Osteoblast (primary cell): ENCODE data around the gene ZMIZ1. TPM values are rescaled to one million over a fixed set of nuclear protein-coding genes. Genes with fewer than 3 reads are reported as not detected.

ENCODE experiments used
- DNase-seq: peaks from one replicate; pipeline ENCODE4 v3.0.0; 2011; ENCODE audit warnings: low spot score, mixed read lengths; ENCODE audit not compliant: insufficient read length; ENCODE audit errors: missing footprints
- H2AFZ ChIP-seq: 2 replicates; pipeline ENCODE4 v1.6.0; 2011; ENCODE audit warnings: mild to moderate bottlenecking, low read length
- H3K27ac ChIP-seq: 2 replicates; pipeline ENCODE4 v1.5.1; 2011; ENCODE audit warnings: mild to moderate bottlenecking, low read depth, low read length, moderate library complexity
- H3K27me3 ChIP-seq: 2 replicates; pipeline ENCODE4 v1.6.0; 2012; ENCODE audit warnings: mild to moderate bottlenecking, control low read depth, inconsistent platforms, low read length, moderate library complexity; ENCODE audit not compliant: insufficient read depth
- H3K36me3 ChIP-seq: 2 replicates; pipeline ENCODE4 v1.5.1; 2011; ENCODE audit warnings: mild to moderate bottlenecking, low read length, control low read depth, moderate library complexity; ENCODE audit not compliant: insufficient read depth
- H3K4me1 ChIP-seq: 2 replicates; pipeline ENCODE4 v1.5.1; 2011; ENCODE audit warnings: mild to moderate bottlenecking, low read length, control low read depth, moderate library complexity; ENCODE audit not compliant: insufficient read depth
- H3K4me2 ChIP-seq: 2 replicates; pipeline ENCODE4 v1.6.0; 2011; ENCODE audit warnings: mild to moderate bottlenecking, low read length; ENCODE audit not compliant: insufficient read depth
- H3K4me3 ChIP-seq: fragments of 200-600 bp; sonication (generic); 3 replicates; pipeline ENCODE4 v1.5.1; 2012; ENCODE audit warnings: mild to moderate bottlenecking, low read length, inconsistent platforms; ENCODE audit not compliant: insufficient read depth
- H3K79me2 ChIP-seq: 2 replicates; pipeline ENCODE4 v1.6.0; 2012; ENCODE audit warnings: mild to moderate bottlenecking, low read length, control low read depth, inconsistent platforms; ENCODE audit not compliant: insufficient read depth
- H3K9me3 ChIP-seq: 2 replicates; pipeline ENCODE4 v1.5.1; 2011; ENCODE audit warnings: low read depth, low read length, control low read depth
- H4K20me1 ChIP-seq: 2 replicates; pipeline ENCODE4 v1.6.0; 2012; ENCODE audit warnings: mild to moderate bottlenecking, low read length, control low read depth; ENCODE audit not compliant: insufficient read depth
- CTCF ChIP-seq: IDR thresholded peaks from 2 replicates; pipeline ENCODE4 v1.5.1; 2011; ENCODE audit warnings: mild to moderate bottlenecking, low read depth, low read length, moderate library complexity; ENCODE audit errors: extremely low read depth
- total RNA-seq: library from RNA; depleted of rRNA; stranded (reverse); fragments of >200 nt; gene quantifications from 2 replicates; pipeline ENCODE4 v1.2.3, GENCODE V29; 2012

ZMIZ1 gene
- total RNA-seq, 1 donor, result 40.9 TPM

- Histone ChIP-seq H3K27ac (no peak overlapping the region), H3K36me3 (peaks cover 34% of the 10 kb centered on the region), H3K79me2 (peaks cover 8% of the 10 kb centered on the region), H3K4me3 (no peak overlapping the region), H3K9me3 (no peaks in the 10 kb centered on the region), H2AFZ (no peak overlapping the region), H4K20me1 (peaks cover 26% of the 10 kb centered on the region), H3K4me1 (peaks cover 4% of the 10 kb centered on the region), H3K4me2 (no peak overlapping the region), H3K27me3 (no peaks in the 10 kb centered on the region)
- no peak for TF ChIP-seq CTCF
- no peak for DNase-seq
Measured at GRCh38 chr10:79357180-79357579, 288.4 kb downstream of the ZMIZ1 start.

DNA sequence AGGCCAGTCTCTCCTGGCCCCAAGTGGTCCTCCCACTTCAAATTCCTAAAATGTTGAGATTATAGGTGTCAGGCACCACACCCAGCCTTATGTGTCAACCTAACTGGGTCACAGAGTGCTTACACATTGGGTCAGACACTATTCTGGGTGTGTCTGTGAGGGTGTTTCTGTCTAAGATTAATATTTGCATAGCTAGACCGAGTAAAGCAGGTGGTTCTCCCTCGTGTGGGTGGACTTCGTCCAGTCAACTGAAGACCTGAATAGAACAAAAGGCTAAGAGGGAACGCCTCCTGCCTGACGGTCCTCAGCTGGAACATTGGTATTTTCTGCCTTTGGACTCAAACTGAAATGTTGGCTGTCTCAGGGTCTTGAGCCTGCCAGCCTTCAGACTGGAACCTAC, 290.0 kb downstream of the ZMIZ1 start:
- Histone ChIP-seq H3K36me3 (peaks cover 18% of the 10 kb centered on the region), H2AFZ (no peak overlapping the region), H3K4me1 (peaks cover 4% of the 10 kb centered on the region), H4K20me1 (peaks cover 9% of the 10 kb centered on the region), H3K9me3 (no peaks in the 10 kb centered on the region), H3K27me3 (no peaks in the 10 kb centered on the region), H3K4me2 (no peak overlapping the region), H3K27ac (no peak overlapping the region), H3K4me3 (no peak overlapping the region), H3K79me2 (peaks cover 1% of the 10 kb centered on the region)
- TF ChIP-seq CTCF, result no peak
- no peak for DNase-seq

- Histone ChIP-seq H4K20me1 (no peaks in the 10 kb centered on the region), H3K27ac (no peak overlapping the region), H3K4me2 (no peak overlapping the region), H2AFZ (no peak overlapping the region), H3K27me3 (no peaks in the 10 kb centered on the region), H3K9me3 (peaks cover 4% of the 10 kb centered on the region), H3K4me3 (no peak overlapping the region), H3K36me3 (peaks cover 7% of the 10 kb centered on the region), H3K4me1 (peaks cover 4% of the 10 kb centered on the region), H3K79me2 (no peaks in the 10 kb centered on the region)
- TF ChIP-seq CTCF, result no peak
- DNase-seq, result no peak
Measured at GRCh38 chr10:79359816-79360498, 291.2 kb downstream of the ZMIZ1 start.

DNA sequence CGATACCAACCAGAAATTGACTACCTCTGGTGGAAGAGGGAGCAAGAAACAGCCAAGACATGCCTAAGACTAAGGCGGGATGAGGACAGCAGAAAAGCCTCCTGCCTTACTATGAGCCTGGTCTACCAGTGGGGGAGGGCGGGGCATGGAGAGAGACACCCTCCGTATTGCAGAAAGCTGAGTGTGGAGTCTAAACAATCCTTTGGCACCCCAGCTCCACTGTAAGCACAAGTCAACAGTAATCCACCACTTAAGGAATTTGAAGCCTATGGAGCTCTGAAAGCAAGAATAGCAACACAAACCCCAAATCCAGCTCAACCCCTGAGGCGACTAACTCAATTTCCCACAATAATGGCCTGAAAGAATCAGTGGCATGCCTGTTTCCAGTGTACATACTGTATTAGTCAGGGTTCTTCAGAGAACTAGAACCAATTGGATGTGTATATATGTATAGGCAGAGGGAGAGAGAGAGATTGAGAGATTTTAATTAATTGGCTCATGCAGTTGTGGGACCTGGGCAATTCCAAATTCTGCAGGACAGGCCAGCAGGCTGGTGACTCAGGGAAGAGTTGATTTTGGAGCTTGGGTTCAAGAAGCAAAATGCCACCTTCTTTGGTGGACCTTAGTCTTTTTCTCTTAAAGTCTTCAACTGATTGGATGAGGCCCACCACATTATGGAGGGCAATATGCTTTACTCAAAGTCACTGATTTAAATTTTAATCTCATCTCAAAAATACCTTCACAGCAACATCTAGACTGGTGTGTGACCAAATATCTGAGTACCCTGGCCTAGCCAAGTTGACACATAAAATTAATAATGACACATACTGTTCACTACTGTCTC, 292.0 kb downstream of the ZMIZ1 start:
- Histone ChIP-seq H3K79me2 (no peaks in the 10 kb centered on the region), H3K27me3 (no peaks in the 10 kb centered on the region)

More for the DNA sequence above, 292.0 kb downstream of the ZMIZ1 start:
- Histone ChIP-seq H3K9me3 (peaks cover 4% of the 10 kb centered on the region), H3K4me3 (no peak overlapping the region), H4K20me1 (no peaks in the 10 kb centered on the region), H3K36me3 (no peaks in the 10 kb centered on the region), H3K4me1 (peaks cover 4% of the 10 kb centered on the region), H3K27ac (no peak overlapping the region), H3K4me2 (no peak overlapping the region), H2AFZ (no peak overlapping the region)
- no peak for DNase-seq
- no peak for TF ChIP-seq CTCF
